ENCODE results near the gene GRAPL. TPM values are rescaled to one million over a fixed set of nuclear protein-coding genes. Genes with fewer than 3 reads are reported as not detected.

The GRAPL gene
- total RNA-seq, result not detected in 2 replicates

DNA sequence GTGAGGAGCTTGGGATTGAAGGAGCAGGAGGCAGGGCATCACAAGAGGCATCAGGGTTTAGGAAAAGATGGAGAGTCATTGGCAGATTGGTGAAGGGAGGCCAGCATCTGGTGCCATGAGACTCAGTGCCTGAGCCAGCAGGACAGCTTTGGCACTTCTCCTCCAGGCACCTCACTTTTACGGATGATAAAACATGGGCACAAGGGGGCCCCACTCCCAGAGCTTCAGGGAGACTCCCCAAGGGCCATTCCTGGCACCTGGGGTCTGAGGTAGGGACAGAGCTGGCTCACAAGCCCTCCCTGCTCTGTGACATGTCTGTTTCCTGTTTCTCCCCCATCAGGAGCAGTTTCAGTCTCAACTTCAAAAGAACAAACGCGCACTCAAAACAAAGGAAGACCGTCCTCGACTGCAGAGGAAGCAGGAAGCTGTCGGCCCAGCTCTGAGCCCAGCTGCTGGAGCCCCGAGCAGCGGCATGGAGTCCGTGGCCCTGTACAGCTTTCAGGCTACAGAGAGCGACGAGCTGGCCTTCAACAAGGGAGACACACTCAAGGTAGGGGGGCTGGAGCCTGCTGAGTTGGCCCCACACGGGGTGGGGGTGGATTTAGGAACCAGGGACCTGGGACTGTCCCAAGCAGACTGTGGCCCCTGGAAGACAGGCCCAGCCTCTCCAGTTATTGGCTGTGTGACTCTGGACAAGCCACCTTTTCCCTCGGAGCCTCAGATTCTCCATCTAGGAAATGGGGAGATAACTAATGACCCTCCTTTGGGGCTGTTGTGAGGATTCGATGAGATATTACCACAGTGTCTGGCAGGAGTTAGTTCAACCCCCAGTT is at the start of gene GRAPL:
Gene GRAPL, plus strand, starts transcription at position 442 of the 833 bp plus-strand sequence. Its CDS starts 31 bp downstream, at position 473.

Other genes with a start within 250 kb of the GRAPL start
- not detected in 2 replicates for gene SLC5A10, start 175.4 kb upstream of the GRAPL start, total RNA-seq
- gene FAM83G, start 122.8 kb upstream of the GRAPL start, total RNA-seq, result 9.5 and 13.8 TPM in 2 replicates
- gene GRAP, start 80.6 kb upstream of the GRAPL start, total RNA-seq, result under 0.01 TPM in 1 of 2 replicates, not detected in the other
- 20.2 and 37.9 TPM in 2 replicates for gene EPN2, start 109.8 kb downstream of the GRAPL start, total RNA-seq
- gene B9D1, start 235.1 kb downstream of the GRAPL start, total RNA-seq, result 45.8 and 49.8 TPM in 2 replicates

Data from myometrial cell (primary cell).